Activated CD4-positive, alpha-beta T cell treated with anti-CD3 and anti-CD28 coated beads, Interleukin-2, amount 50 U/mL, for 4 hours (primary cell): ENCODE data around the gene SF3B5.
"Not testable (repeated sequence)": the region's sequence is repeated elsewhere in the genome, so short reads cannot be mapped to it uniquely, and the experiment has no call there.

Source experiments
- DNase-seq, 2 experiments: peaks; one replicate each; pipeline ENCODE4 v3.0.0-alpha.2; 2020

Gene SF3B5

GRCh38 chr6:144095134-144096002, at the start of gene SF3B5:
Gene SF3B5, minus strand, starts transcription at chr6:144095573. Its CDS starts 76 bp downstream, at chr6:144095497.
- peak; percentile 97 for DNase-seq

GRCh38 chr6:144144996-144145395, 49.6 kb upstream of the SF3B5 start:
- no peak for DNase-seq

GRCh38 chr6:144143878-144144277, 48.5 kb upstream of the SF3B5 start:
- no peak for DNase-seq

- no peak for DNase-seq
These were observed 47.7 kb upstream of the SF3B5 start for GRCh38 chr6:144143106-144143505.

- no peak for DNase-seq
These were observed 46.1 kb upstream of the SF3B5 start for GRCh38 chr6:144141470-144141869.

- no peak for DNase-seq
These were observed 45.5 kb upstream of the SF3B5 start for GRCh38 chr6:144140867-144141266.

- no peak for DNase-seq
These were observed 44.4 kb upstream of the SF3B5 start for GRCh38 chr6:144139817-144140216.

GRCh38 chr6:144138542-144138941, 43.2 kb upstream of the SF3B5 start:
- DNase-seq: no peak

- DNase-seq: no peak
These were observed 39.4 kb upstream of the SF3B5 start for GRCh38 chr6:144134737-144135136.

- no peak for DNase-seq
These were observed 38.8 kb upstream of the SF3B5 start for GRCh38 chr6:144134176-144134575.

GRCh38 chr6:144133225-144133821, 38.0 kb upstream of the SF3B5 start:
- DNase-seq: no peak

- DNase-seq: not testable (repeated sequence)
These were observed 36.9 kb upstream of the SF3B5 start for GRCh38 chr6:144132167-144132690.

GRCh38 chr6:144131248-144131709, 35.9 kb upstream of the SF3B5 start:
- no peak for DNase-seq

GRCh38 chr6:144129469-144129868, 34.1 kb upstream of the SF3B5 start:
- no peak for DNase-seq

- DNase-seq: no peak
These were observed 31.7 kb upstream of the SF3B5 start for GRCh38 chr6:144127097-144127496.

- DNase-seq: no peak
These were observed 28.5 kb upstream of the SF3B5 start for GRCh38 chr6:144123836-144124235.

- no peak for DNase-seq
These were observed 28.0 kb upstream of the SF3B5 start for GRCh38 chr6:144123421-144123820.

GRCh38 chr6:144122861-144123260, 27.5 kb upstream of the SF3B5 start:
- no peak for DNase-seq

GRCh38 chr6:144119376-144119775, 24.0 kb upstream of the SF3B5 start:
- DNase-seq: no peak

- no peak for DNase-seq
These were observed 19.8 kb upstream of the SF3B5 start for GRCh38 chr6:144115219-144115618.

- DNase-seq: no peak
These were observed 18.0 kb upstream of the SF3B5 start for GRCh38 chr6:144113366-144113765.

- DNase-seq: no peak
These were observed 14.8 kb upstream of the SF3B5 start for GRCh38 chr6:144110210-144110609.

GRCh38 chr6:144106206-144106605, 10.8 kb upstream of the SF3B5 start:
- no peak for DNase-seq

GRCh38 chr6:144104898-144105487, 9.6 kb upstream of the SF3B5 start:
- no peak for DNase-seq
